Dermis blood vessel endothelial cell (primary cell): ENCODE results near the gene TFAP2A. TPM values are rescaled to one million over a fixed set of nuclear protein-coding genes. Genes with fewer than 3 reads are reported as not detected.

ENCODE experiments used
- DNase-seq: peaks from one replicate; pipeline ENCODE4 v3.0.0; 2010
- total RNA-seq: library from RNA; depleted of rRNA; stranded (reverse); fragments of >200 nt; gene quantifications from 2 replicates; pipeline ENCODE4 v1.2.3, GENCODE V29; 2014

TFAP2A gene
- total RNA-seq, 1 donor from 2014 or later = under 0.01 TPM

DNA sequence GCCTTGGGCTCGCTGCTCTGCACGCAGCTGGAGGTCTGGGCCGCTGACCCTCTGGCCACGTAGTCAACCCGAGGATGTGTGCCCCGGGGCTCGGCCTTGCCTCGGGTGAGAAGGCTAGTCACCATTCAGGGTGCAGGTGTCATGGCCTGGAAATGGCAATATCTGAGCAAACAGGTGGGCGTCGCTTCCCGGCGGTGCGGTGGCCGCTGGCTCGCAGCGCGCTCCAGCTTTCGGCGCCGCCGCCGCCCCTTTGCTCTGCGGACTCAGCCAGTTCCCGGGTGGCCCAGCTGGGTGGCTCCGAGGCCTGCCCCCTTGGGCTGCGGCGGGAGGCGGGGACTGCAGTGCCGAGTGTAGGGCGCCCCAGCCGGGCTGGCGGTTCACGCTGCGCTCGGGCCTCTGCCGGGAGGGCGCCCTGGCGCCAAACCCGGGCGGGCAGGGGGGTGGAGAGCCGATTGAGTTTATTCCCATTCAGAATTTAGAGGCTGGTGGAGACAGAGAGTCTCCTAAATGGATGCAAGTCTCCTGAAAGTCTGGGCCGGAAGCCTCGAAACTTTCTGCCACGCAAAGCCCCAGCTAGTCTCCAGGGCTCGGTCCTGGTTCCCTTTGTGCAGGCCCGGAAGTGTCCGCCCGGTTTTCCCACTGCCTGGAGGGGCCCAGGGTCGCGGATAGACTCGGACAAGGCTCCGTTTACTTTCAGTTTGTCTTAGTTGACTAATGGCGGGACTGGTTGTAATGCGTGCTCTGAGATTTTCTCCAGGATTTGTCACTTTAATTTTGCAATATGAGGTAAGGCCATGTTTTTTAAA, 11.3 kb upstream of the TFAP2A start:
- DNase-seq = no peak

DNA sequence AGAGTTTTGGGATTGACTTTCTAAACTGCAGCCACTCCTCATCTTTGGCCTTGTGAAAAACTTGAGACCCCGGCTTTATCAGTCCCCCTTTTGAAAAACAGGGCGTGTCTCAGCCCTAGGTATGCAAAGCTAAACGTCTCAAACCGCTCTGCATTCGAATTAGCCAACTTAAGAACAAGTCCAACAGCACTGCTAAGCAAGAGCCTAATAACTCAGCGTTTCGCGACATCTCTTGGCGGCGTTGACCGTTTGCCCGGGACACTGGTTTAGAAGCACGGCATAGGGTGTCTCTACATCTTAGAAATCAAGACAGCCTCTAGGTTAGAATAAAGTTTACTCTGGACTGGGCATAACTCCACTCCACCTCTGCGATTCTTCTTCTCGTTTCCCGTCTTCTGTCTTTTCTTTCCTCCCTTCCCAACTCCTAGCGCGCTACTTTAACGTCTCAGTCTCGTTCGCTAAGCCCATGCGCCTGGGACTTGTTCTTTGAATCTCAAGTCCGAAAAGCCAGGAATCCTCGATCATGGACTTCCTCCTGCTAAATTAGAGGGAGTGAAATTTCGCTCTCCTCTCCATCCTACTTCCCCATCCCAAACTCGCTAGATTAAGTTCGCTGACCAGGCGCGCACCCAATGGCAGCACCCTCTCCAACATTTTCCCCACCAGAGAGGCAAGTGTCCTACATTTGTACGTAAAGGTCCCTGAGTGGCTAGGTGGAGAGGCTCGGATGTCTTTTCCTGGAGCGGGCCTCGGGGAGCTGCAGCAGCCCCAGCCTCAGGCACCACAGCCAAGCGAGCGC, 10.5 kb upstream of the TFAP2A start:
- no peak for DNase-seq

DNA sequence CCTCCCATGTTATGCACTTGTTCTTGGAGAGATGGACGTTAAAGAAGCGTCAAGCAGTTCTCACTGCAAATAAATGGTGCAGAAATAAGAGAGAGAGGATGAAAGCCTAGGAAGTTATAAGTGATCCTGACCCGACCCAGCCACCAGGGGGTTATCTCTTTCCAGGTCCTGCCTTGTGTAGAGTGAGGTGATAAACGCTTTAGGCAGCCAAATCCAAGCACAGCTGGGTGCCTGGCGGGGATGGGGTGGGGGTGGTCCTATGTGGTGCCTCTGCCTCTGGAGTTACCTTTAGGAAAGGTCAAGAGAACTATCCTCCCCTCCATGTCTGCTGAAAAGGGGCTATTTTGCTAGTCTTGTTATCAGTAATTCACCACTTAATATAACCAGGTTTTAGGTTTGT, 9.2 kb upstream of the TFAP2A start:
- no peak for DNase-seq

DNA sequence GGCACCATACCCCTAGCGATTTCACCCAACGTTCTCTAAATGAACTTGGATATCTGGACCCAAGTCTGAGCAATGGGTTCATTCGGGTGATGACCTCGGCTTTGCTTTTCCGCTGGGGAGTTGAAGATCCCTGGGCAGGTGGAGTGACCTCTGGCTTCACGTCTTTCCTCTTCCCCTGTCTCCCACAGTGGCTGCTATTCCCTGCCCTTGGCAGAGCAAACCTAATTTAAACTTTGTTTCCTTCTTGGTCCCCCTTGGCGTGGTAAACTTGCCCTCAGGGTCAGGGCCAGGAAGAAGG, 7.8 kb upstream of the TFAP2A start:
- DNase-seq = no peak

DNA sequence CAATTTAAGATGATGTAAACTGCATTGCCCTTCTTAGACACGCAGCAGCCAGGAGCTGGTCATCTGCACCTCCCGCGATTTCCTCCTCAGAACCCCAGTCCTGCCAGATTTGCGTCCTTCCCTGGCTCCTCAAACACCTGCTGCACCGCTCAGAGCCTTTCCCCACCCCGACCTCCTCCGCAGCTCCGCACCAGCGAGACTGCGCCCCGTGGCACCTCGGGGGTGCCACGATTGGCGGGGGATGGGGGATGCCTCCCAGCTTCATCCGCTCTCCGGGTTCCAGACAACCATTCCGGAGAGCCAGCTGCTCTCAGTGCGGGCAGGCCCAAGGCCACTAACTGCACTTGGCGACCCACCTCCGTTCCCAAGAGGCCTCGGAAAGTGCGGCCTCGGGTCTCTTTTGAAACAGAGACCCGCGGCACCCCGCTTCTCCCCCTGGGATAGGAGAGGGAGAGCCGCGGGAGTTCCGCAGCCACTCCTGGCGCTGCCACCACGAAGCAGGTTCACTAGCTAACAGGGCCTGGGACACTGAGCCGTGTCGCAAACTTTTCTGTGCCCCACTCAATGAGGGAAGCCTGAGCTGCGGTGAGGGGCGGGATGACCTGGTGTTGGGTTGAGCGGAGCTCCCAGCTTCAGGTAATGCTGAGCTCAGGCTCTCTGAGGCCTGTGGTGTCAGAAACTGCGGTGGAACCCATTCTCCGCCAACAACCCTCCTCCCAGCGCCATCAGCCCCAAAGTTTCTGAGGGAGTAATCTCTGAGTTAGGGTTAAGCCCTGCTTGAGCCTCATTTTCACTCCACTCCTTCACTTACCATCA, 7.3 kb upstream of the TFAP2A start:
- DNase-seq = no peak

DNA sequence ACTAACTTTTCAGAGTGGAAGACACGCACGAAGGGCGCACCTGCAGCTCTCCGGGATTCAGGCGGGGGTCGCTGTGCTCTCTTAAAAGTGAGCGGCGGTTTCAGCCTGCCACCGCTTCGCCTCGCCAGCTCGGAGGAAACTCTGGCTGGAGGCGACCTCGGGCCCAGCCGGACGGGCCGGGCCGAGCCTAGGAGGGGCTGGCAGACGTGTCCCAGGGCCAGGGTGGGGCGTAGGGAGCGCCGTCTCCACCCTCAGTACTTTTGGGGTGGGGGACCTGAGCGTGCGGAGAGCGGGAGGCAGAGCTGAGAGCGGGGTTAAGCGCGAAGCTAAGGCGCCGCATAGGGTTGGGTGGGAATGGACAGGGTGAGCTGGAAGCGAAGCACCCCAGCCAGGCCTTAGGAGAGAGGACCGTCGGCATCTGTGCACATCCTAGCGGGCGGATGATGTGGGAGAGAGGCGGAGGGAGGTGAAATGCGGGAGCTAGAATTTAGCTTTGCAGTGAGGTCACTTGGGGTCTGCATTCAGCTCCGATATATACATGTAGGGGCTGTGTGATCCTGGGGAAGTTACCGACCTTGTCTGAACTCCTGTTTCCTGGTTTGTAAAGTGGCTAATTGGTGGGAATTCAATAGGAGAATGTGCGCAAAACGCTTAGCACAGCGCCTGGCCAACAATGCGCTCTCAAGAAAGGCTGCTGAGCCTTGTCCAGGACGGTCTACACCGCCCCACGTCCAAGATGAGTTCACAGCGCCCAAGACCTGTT, 6.5 kb upstream of the TFAP2A start:
- no peak for DNase-seq

DNA sequence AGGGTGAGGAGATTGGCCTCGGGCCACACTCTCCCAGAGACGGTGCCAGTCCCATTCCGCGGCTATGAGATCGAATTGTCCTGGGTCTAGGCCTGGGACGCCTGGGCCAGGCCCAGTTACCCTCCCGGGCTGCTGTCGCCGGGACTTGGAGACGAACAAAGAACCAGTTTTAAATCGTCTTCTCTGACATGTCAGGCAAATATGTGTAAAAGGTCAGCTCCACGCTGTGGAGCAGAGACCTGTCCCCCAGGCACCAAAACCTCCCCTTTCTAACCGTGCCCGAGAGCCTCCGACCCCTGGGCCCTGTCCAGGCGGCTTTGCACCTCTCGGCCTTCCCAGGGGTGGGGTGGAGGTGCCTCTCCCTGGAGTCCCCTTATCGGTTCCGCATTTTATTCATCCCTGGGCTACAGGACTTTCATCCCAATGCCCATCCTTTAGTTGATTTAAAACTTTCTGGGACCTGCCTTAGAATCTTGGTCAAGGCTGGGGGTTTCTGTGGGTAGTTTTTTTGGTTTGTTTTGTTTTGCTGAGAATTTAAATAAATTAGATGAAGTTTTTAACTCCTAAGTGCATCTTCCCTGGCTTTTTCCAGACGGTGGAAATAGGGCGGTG, 5.8 kb upstream of the TFAP2A start:
- DNase-seq = no peak

DNA sequence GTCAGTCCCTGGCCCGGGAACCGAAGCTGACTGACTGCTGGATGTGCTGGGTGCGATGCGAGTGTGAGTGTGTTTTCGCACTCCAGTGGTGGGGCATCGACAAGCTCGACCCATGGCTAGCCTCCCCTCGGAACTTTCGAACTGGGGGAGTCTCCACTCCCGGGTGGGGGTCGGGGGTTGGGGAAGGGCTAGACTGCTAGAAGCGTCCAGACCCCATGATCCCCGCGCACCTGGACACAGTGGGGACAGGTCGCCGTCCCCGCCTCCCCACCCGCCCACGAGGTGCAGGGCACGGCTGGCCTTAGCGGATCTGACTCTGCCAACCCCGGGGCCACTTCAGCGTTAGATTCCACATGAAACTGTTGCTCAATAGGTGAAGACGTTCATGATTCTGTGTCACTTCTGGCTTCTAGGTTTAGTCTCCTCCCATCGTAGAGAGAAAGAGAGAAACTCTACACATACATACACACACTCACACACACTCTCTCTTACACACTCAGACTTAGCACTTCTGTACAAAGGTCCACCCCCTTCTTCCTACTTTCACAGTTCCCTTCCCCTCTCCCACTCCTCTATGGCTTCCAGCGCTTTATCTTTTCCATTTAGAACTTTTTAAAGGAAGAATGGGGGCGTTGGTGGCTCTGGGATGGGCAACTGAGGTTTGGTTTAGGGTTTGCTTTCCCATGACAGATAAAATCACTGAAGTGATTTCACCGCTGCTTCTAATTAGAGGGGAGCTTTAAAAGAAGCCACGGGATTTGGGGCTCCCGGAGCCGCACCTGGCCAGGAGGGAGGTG, 5.1 kb upstream of the TFAP2A start:
- no peak for DNase-seq

DNA sequence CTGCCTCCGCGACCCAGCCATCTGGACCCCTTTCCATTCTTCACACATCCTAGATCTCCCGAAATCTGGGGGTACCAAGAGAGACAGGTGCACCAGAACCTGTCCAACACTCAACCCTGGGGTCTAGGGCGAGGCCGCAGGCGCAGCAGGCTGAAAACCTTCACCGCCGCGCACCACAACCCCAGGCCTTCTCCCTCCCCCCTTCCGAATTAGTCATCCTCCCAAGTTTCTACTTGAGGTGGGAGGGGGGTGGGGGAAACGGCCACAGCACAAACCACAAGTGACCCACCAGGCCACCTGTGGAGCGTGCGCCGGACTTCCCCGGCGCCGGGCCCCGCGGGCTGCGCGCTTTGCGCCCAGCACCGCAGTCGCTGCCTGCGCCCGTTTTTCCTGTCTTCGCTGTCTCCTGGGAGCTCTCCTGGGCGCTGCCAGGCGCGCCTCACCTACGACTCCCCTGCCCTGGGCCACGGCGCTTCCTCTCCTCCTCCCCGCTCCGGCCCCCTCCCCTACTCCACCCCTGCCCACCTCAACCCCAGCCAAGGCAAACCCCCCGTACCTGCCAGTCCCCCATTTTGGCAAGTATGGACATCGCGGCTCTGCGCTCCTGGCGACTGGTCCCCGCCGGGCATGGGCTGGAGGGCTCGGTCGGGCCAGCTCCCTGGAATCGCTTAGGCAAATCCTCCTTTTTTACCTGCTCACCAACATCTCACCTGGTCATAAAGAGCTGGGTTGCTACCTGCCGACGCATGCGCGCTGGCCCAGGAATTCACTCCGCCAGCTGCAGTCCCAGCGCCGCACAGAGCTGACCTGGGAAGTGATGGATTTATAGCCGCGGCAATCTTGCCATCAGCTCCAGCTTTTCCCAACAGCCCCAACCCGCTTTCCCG, 4.2 kb upstream of the TFAP2A start:
- DNase-seq = no peak

DNA sequence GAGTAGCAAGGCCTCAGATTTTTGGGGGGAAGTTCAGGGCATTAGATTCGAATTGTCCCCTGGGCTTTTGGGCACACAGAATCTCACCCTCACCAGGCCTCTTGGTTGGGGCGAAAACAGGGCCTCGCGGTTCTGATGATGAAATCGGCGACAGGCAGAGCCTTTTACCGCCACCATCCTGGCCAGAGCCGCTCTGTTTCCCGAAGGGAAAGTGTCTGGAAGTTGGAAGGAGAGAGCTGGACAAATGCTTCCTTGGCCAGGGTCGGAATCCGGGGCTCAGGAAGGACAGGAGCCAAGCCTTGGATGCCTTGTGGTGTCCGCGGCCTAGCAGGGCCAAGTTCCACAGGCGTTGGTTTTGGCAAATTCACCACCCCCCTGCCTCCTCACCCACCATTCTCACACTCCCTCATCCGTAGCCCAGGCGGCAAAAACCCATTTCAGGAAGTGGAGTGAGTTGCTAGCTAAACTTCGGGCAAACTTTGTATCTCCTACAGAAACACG, 3.5 kb upstream of the TFAP2A start:
- no peak for DNase-seq

DNA sequence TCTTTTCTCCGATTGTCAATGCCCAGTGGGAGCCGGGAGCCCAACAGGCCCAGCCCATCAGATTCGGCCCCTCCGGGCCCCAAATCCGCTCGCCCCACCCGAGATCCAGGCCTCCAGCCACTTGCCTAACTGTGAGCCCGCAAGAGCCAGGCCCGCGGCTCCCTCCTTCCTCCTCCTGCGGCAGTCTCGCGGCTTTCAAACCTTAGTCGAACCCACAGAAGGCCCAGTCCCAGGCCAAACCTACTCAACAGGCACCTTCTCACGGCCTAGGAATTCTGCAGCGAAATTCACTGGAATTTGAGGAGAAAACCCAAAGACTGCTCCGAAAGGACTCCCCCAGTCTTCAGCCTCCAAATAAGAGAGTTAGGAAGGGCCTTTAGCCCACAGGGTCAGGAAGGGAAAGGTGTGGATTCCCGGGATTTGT, 2.8 kb upstream of the TFAP2A start:
- no peak for DNase-seq

DNA sequence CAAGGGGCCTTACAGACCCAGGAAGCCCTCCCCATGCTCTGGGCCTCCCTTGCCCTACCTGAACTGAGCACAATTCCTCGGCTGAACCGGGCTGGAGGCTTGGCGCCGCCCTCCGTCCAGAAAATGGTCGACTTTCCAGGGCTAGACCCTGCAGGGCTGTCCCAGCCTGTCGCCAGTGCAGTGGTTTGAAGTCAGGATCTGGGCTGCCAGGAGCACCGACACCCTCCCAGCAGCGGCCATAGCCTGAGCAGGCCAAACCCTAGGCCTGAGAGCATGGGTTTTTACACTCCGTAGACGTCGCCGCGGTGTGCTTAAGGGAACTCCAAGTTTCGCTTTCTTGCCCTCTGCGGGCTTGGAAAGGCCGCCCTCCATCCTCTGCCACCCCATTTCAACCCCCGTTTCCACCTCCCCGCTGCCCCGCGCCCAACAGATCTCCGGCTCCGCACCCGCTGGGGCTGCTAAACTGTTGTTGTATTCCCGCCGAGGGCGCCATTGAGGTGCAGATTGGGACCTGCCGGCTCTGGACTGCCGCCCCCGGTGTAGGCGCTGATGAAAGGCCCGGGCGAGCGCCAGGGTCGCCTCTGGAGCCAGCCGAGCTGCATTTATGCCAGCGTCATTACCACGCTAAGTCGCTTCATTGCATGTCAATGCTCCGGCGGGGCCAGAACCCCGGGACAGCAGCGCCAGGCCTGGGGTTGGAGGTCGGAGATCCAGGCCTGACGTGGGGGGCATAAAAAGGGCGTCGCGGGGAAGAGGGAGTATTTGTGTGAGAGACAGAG, 2.2 kb upstream of the TFAP2A start:
- no peak for DNase-seq

DNA sequence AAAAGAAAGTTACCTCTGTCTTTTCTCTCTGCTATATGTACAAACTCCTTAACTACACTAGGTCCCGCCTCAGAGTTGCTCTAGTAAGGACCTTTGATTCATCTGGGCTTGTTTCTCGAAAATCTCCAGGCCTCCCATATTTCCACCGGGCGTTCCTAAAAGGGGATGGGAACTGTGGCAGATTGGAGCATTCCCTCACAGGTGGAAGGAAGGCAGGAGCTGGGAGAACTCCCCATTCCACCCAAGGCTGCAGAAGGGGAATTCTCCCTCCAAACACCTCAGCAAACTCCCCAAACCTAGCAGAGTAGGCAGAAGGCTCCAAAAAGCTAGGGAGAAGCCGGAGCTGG, 1.6 kb upstream of the TFAP2A start:
- no peak for DNase-seq

DNA sequence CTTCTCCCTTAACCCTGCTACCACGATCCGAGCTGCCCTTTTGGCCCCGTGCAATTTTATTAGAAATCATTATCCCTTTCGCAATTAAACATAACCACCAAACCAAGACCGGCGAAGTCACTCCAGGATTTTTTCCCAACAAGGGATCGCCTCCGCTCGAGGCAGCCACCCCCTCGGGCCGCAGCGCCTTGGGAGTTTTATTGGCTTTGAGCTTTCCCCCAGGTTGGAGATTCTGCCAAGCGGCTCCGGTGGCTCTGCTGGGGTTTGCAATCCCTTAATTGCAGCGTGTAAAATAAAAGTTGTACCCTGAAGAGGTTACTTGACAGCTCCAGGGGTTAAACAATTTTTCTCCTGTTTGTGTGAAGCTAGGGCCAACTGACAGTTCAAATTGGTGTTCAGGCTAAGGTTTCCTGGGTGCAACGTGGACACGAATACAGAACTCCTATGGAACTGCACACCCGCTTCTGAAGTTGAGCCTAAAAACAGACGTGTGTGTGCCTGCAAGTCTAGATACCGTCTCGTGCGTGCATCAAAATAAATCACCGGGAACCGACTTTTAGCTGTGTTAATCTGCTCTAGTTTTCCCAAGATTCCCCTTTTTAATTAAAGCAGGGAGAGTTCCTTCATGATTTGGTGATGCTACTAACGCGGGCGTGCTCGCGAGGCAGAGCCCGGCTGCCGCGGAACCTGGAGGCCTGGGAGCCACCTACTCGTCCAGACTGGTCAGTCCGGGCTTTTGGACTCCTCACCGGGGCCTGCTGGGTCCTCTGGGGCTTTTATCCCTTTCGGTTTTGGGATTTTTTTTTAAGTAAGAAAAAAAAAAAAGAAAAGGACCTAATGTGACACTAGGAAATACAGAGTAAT, 975 bp upstream of the TFAP2A start:
- no peak for DNase-seq

DNA sequence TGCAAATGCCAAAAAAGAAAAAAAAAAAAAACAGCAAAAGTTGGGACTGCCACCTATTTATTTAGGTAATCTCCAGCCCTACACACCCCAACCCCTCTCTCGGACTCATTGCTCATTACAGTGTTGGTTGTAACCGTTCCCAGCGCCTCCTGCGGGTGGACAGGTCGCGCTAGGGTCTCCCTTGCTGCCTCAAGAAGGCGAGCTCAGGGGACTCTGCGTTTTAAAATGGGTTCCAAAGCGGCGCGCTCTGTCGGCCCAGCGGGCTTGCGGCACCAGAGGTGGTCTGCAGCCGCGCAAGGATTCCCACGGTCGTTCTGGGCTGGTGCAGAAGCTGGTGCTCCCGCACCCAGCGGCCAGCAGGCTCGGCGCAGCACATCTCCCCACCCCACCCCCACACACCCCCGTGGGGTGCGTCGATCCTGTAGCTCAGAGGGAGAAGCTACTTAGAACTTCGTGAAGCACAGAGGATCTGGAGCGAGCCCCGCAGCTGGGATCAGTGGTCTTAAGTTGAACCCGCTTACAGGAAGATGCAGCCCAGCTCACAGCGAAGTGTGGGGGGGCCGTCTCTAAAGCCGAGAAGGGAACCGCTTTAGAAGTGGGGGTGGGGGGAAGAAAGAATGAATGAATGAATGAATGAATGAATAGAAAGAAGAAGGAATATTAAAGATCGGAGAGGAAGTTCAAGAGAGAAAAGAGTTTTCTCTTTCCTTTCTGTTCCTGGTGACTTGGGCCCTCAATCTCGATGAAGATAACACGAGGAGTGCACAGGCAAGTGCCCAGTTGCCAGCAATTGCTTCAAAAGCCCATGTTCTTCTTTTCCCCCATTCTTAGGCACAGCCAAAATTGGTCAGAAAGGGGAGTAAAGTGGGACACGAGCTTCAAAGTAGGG, 780 bp downstream of the TFAP2A start:
- DNase-seq = no peak

DNA sequence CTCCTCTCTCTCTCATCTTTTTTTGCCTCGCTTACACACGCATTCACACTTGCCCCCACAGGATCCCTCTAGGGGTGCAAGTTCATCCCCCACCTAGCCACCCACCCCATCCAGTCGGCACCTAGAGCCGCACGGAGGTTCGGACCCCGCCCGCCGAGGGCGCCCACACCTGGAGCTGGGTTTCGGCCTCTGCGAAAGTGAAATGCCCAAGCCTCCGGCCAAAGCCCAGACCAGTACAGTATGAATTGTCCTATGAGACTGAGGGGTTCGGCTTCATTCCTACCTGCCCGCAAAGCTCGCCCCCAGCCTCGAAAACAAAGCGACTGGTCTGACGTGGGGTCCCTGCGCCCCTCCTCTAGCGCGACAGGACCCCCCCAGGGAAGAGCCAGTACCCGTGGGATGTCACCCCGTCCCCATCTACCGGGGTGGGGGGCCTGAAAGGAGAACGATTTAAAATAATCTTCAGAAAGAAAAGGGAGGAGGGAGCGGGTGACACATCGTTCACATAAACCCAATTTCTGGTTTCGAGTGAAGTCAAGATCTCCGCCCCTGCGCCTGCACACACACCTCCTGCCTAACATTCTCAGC, 1.5 kb downstream of the TFAP2A start:
- DNase-seq = no peak
